PC-9 (cell line): ENCODE measurements around the gene KDM6A. TPM values are rescaled to one million over a fixed set of nuclear protein-coding genes. Genes with fewer than 3 reads are reported as not detected.

Experiments used
- BruUV-seq: library from RNA; stranded (reverse); fragments of 400-500 nt; replicated peaks from 2 replicates; lab custom pipeline; 2021; lab: Mats Ljungman, UMichigan
- CTCF ChIA-PET: fragments of 300-600 bp; sonication (Branson Sonifier 250); formaldehyde crosslinking; loops from one replicate; lab custom pipeline; 2022; ENCODE audit warnings: antibody characterized with exemption; lab: Charles Lee
- POLR2A ChIA-PET: fragments of 300-600 bp; sonication (Branson Sonifier 250); formaldehyde crosslinking; loops from one replicate; lab custom pipeline; 2022; ENCODE audit warnings: antibody characterized with exemption; ENCODE audit not compliant: unreplicated experiment; lab: Charles Lee
- DNase-seq, 2 experiments: peaks; one replicate each; pipeline versions ENCODE4 v3.0.0 to v3.0.0-alpha.2; 2015 to 2022; ENCODE audit warnings: mixed read lengths in 1 of 2
- H2AFZ ChIP-seq: fragments of 200-600 bp; sonication (generic); 2 replicates; pipeline ENCODE4 v1.8.1; 2017; ENCODE audit warnings: antibody characterized with exemption
- H3F3A ChIP-seq: fragments of 200-600 bp; sonication (generic); 2 replicates; pipeline ENCODE4 v1.8.1; 2017; ENCODE audit warnings: antibody characterized with exemption, mild to moderate bottlenecking, low read depth; ENCODE audit not compliant: insufficient read depth
- H3K27ac ChIP-seq: fragments of 200-600 bp; sonication (generic); 2 replicates; pipeline ENCODE4 v1.6.1; 2016; ENCODE audit warnings: mixed run types
- H3K27me3 ChIP-seq: fragments of 200-600 bp; sonication (generic); 2 replicates; pipeline ENCODE4 v1.6.1; 2016; ENCODE audit warnings: low read depth, mixed run types; ENCODE audit not compliant: insufficient read depth
- H3K36me3 ChIP-seq: fragments of 200-600 bp; sonication (generic); 2 replicates; pipeline ENCODE4 v1.6.1; 2016; ENCODE audit warnings: low read depth, mixed run types
- H3K4me1 ChIP-seq: fragments of 200-600 bp; sonication (generic); replicated peaks from 2 replicates; pipeline ENCODE4 v1.6.1; 2016; ENCODE audit warnings: mixed run types; ENCODE audit not compliant: insufficient read depth
- H3K4me2 ChIP-seq: fragments of 200-600 bp; sonication (generic); 2 replicates; pipeline ENCODE4 v1.6.1; 2017; ENCODE audit warnings: mixed run types
- H3K4me3 ChIP-seq: fragments of 200-600 bp; sonication (generic); 2 replicates; pipeline ENCODE4 v1.6.1; 2016; ENCODE audit warnings: mixed run types
- H3K79me2 ChIP-seq: fragments of 200-600 bp; sonication (generic); 2 replicates; pipeline ENCODE4 v1.6.1; 2017; ENCODE audit warnings: low read depth, mixed run types
- H3K9me2 ChIP-seq: fragments of 200-600 bp; sonication (generic); 2 replicates; pipeline ENCODE4 v1.8.1; 2017; ENCODE audit warnings: mild to moderate bottlenecking; ENCODE audit not compliant: insufficient read depth
- H3K9me3 ChIP-seq: fragments of 200-600 bp; sonication (generic); 2 replicates; pipeline ENCODE4 v1.8.1; 2016; ENCODE audit warnings: low read depth; ENCODE audit not compliant: insufficient read depth
- H4K20me1 ChIP-seq: fragments of 200-600 bp; sonication (generic); 2 replicates; pipeline ENCODE4 v1.8.1; 2017; ENCODE audit not compliant: insufficient read depth
- EZH2 ChIP-seq: fragments of 200-600 bp; sonication (generic); IDR thresholded peaks from 2 replicates; pipeline ENCODE4 v1.8.0; 2017; ENCODE audit warnings: antibody characterized with exemption, low read depth
- intact Hi-C: fragments of 100-400 bp; cut with micrococcal nuclease; formaldehyde crosslinking; loops from one replicate; pipeline ENCODE4 v1.10.0; 2022; ENCODE audit not compliant: unreplicated experiment
- total RNA-seq: library from RNA; stranded (reverse); gene quantifications from 2 replicates; pipeline ENCODE4 v1.2.3, GENCODE V29; 2021
- TF ChIP-seq, protein P1 (sequence below): fragments of 200-600 bp; sonication (generic); conservative IDR thresholded peaks from 2 replicates; pipeline ENCODE4 v1.6.1; 2017; ENCODE audit warnings: mixed run types, antibody characterized with exemption, mild to moderate bottlenecking, moderate library complexity

KDM6A gene
- total RNA-seq, 1 experiment from 2014 or later, result 20.5 TPM

DNA sequence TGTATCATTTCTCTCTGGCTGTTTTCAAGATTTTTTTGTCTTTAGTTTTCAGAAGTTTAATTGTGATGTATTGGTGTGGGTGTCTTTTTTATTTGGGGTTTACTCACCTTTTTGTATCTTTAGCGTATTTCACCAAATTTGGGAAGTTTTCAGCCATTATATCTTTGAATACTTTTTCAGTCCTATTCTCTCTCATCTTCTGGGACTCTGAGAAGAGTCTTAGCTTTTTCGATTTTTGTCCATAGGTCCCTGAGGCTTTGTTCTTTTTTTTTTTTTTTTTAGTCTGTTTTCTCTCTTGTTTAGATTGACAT lies 23.8 kb downstream of the KDM6A start:
- H3K27me3 ChIP-seq, result no peaks in the 10 kb centered on the region
- no peaks in the 10 kb centered on the region for H3K9me2 ChIP-seq
- H3K79me2 ChIP-seq, result peaks cover 49% of the 10 kb centered on the region
- CTCF ChIA-PET, result interaction anchor here (0.7 kb wide), 1 partner anchor 16 kb away, joined by 7 read pairs; no protein-coding TSS in a partner anchor
- no peak overlapping the region for H2AFZ ChIP-seq
- no peak for DNase-seq
- H3F3A ChIP-seq, result no peaks in the 10 kb centered on the region
- H3K27ac ChIP-seq, result no peak overlapping the region
- H3K4me3 ChIP-seq, result no peak overlapping the region
- no peaks in the 10 kb centered on the region for H3K9me3 ChIP-seq
- intact Hi-C loops, result no loop called here
- TF ChIP-seq, protein P1, sequence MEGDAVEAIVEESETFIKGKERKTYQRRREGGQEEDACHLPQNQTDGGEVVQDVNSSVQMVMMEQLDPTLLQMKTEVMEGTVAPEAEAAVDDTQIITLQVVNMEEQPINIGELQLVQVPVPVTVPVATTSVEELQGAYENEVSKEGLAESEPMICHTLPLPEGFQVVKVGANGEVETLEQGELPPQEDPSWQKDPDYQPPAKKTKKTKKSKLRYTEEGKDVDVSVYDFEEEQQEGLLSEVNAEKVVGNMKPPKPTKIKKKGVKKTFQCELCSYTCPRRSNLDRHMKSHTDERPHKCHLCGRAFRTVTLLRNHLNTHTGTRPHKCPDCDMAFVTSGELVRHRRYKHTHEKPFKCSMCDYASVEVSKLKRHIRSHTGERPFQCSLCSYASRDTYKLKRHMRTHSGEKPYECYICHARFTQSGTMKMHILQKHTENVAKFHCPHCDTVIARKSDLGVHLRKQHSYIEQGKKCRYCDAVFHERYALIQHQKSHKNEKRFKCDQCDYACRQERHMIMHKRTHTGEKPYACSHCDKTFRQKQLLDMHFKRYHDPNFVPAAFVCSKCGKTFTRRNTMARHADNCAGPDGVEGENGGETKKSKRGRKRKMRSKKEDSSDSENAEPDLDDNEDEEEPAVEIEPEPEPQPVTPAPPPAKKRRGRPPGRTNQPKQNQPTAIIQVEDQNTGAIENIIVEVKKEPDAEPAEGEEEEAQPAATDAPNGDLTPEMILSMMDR, result no peak
- TF ChIP-seq EZH2, result no peak
- no peak overlapping the region for H3K4me2 ChIP-seq
- POLR2A ChIA-PET, result no interaction called here
- BruUV-seq, result no TSS peak
- no peaks in the 10 kb centered on the region for H4K20me1 ChIP-seq
- H3K36me3 ChIP-seq, result no peaks in the 10 kb centered on the region
- H3K4me1 ChIP-seq, result no peaks in the 10 kb centered on the region

DNA sequence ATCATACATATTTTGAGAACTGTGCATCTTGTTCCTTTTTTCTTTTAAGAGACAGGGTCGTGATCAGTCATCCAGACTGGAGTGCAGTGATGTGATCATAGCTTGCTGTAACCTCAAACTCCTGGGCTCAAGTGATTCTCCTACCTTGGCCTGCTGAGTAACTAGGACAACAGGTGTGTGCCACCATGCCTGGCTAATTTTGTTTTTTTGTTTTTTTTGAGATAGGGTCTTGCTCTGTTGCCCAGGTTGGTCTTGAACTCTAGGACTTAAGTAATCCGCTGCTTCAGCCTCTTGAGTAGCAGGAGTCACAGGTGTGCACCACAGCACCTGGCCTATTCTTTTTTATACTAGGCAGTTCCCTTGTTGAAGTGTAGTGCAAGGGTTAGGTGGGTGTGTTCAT lies 24.6 kb downstream of the KDM6A start:
- POLR2A ChIA-PET, result no interaction called here
- Histone ChIP-seq H3K4me3 (no peak overlapping the region), H3K9me2 (no peaks in the 10 kb centered on the region)

DNA sequence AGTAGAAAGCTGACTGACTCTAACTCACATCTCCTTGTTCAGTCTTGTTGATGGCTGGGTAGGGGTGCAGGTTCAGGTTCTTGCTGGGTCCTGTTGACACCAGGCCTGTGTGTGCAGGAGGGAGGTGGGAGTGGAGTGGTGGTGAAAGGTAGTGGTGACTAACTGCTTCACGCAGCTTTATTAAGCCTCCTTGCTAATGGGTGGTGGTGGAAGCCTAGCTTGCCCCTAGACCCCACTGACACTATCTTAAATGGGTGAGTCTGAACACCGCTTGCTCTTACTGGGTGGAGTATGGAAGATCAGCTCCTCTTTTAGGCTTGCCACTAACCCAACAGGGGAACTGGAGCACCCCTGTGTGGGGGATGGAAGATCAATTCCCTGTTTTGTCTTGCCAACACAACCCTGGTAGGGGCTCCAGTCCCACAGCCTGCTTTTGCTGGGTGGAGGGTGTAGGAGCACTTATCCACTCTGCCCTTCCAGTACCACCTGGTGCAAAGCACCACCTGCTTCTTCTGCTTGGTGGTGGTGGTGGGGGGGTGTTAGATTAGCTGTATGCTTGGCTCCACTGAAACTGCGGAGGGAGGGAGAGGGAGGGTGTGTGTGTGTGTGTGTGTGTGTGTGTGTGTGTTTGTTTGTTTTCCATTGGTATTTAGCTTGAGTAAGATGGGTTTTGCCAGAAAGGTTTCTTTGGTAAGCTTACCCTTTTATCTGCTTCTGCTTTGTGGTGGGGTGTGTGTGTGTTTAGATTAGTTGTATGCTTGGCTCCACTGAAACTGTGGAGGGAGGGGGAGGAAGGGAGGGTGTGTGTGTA lies 25.6 kb downstream of the KDM6A start:
- CTCF ChIA-PET, result no interaction called here
- DNase-seq, result no peak
- TF ChIP-seq, protein P1, result no peak
- no peak for TF ChIP-seq EZH2
- no peak overlapping the region for H2AFZ ChIP-seq
- no peaks in the 10 kb centered on the region for H4K20me1 ChIP-seq
- H3K27ac ChIP-seq, result no peak overlapping the region
- no TSS peak for BruUV-seq
- H3K4me2 ChIP-seq, result no peak overlapping the region
- H3F3A ChIP-seq, result no peaks in the 10 kb centered on the region
- intact Hi-C loops, result no loop called here
- no peaks in the 10 kb centered on the region for H3K9me3 ChIP-seq
- H3K9me2 ChIP-seq, result no peaks in the 10 kb centered on the region
- H3K79me2 ChIP-seq, result peaks cover 54% of the 10 kb centered on the region
- no peak overlapping the region for H3K4me3 ChIP-seq
- no peaks in the 10 kb centered on the region for H3K4me1 ChIP-seq
- H3K27me3 ChIP-seq, result no peaks in the 10 kb centered on the region
- H3K36me3 ChIP-seq, result no peaks in the 10 kb centered on the region
- POLR2A ChIA-PET, result no interaction called here

More for the DNA sequence above, 24.6 kb downstream of the KDM6A start:
- Histone ChIP-seq H3F3A (no peaks in the 10 kb centered on the region), H3K9me3 (no peaks in the 10 kb centered on the region), H3K27ac (no peak overlapping the region), H3K4me2 (no peak overlapping the region), H3K4me1 (no peaks in the 10 kb centered on the region), H3K27me3 (no peaks in the 10 kb centered on the region), H3K36me3 (no peaks in the 10 kb centered on the region), H4K20me1 (no peaks in the 10 kb centered on the region), H3K79me2 (peaks cover 49% of the 10 kb centered on the region), H2AFZ (no peak overlapping the region)
- CTCF ChIA-PET, result no interaction called here
- DNase-seq, result no peak
- intact Hi-C loops, result no loop called here
- TF ChIP-seq, protein P1, result no peak
- no peak for TF ChIP-seq EZH2
- BruUV-seq, result no TSS peak
